HK-2 (cell line): Measurements from ENCODE around the gene LARP6.
"Not testable (repeated sequence)": the region's sequence is repeated elsewhere in the genome, so short reads cannot be mapped to it uniquely, and the experiment has no call there.

Experiments used
- DNase-seq: peaks from one replicate; pipeline ENCODE4 v3.0.0-alpha.2; 2018; ENCODE audit not compliant: unreplicated experiment

LARP6 gene

DNA sequence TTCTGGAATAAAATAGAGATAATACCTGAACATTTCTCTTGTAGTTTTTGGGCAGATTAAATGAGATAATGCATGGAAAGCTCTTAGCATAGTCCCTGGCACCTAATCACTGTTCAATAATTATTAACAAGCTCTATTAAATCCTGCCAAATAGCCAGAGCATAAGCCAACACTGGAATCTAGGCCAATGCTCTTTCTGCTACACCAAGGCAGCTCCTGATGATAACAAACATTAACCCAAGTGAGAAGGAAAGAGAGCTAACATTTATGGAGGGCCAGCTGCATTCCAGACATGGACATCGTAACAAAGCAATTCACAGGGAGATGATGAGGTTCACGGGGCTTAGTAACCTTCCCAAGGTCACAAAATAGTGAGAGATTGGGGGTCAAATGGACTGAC, 23.3 kb downstream of the LARP6 start:
- no peak for DNase-seq

DNA sequence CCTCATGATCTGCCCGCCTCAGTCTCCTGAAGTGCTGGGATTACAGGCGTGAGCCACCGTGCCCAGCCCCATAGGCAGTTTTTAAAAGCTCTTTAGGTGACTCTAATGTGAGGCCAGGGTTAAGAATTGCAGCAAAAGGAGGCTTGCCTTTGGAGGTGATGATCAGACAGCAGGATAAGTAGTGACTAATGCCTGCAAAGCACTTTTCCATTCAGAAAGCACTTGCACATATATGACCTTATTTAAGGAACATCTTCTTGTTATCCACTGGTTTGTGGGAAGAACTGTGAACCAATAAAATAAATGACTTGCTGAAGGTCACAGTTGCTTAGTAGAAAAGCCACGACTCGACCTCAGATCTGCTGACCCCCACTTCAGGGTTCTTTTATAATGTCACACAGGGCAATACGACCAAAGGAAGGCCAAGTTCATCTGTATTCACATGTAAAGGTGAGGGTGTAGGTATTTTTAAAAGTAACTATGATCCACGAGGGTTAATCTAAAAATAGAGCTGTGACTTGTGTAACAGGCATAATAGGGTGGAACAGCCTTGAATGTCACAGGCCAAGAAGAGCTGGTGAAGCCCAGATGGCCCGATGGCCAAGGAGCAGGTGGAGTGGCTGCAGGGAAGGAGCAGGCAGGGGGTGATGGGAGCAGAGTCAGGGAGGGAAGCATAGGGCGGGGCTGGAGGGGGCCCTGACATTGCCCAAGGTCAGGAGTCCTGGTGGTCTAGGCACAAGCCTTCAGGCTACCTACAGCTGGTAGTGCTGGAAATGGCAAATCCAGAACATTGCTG, 24.4 kb downstream of the LARP6 start:
- no peak for DNase-seq

GRCh38 chr15:70827721-70828120, 26.2 kb downstream of the LARP6 start:
- no peak for DNase-seq

DNA sequence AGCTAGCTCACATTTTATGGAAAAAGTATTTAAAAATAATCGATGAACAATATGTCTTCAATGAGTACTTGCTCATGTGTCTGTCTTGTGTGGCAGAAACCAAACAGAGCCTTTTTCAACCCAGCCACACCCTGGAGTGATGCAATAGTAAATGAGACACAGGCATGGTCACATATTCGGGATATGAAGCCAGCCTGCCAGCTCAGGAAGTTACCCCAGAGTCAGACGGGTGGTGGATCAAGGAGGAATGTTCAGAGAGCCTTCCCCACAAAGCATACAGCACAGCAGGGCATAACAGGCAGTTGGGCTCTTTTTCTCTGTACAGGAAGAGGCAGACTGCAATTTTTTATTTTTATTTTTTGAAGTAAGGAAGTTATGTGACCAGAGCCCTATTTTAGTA, 27.3 kb downstream of the LARP6 start:
- no peak for DNase-seq

DNA sequence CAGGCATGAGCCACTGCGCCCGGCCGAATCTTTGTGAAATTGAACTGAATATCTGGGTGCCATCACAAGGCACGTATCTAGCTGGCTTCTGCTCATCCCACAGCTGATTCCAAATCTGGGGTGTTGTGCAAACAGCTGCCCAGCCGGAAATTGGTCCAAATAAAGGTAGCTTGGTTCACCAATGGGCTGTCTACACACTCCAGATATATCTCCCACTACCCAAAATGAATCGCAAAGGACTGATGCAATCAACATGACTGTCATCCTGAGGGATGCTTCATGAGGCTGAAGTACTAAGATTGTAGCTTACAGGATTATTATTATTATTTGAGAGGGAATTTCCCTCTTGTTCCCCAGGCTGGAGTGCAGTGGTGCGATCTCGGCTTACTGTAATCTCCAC, 28.1 kb downstream of the LARP6 start:
- DNase-seq: no peak

GRCh38 chr15:70823196-70823595, 30.8 kb downstream of the LARP6 start:
- no peak for DNase-seq

- DNase-seq: no peak
Observed at GRCh38 chr15:70820214-70820613, 33.7 kb downstream of the LARP6 start.

GRCh38 chr15:70818580-70818979, 35.4 kb downstream of the LARP6 start:
- DNase-seq: no peak

- no peak for DNase-seq
Observed at GRCh38 chr15:70817266-70817665, 36.7 kb downstream of the LARP6 start.

- no peak for DNase-seq
Observed at GRCh38 chr15:70815604-70816003, 38.4 kb downstream of the LARP6 start.

DNA sequence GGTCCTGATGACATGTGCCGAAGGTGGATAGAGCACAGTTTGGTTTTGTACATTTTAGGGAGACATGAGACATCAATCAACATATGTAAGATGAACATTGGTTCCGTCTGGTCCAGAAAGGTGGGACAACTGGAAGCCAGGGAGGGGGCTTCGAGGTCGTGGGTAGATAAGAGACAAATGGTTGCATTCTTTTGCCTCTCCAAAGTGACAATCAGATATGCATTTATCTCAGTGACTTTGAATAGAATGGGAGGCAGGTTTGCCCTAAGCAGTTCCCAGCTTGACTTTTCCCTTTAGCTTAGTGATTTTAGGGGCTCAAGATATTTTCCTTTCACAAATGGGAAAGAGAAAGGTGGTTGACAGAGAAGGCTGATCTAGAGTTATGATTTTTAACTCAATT, 38.9 kb downstream of the LARP6 start:
- not testable (repeated sequence) for DNase-seq

GRCh38 chr15:70812827-70813364, 41.1 kb downstream of the LARP6 start:
- DNase-seq: no peak

- DNase-seq: no peak
Observed at GRCh38 chr15:70810916-70811578, 42.9 kb downstream of the LARP6 start.

- no peak for DNase-seq
Observed at GRCh38 chr15:70806992-70807712, 46.8 kb downstream of the LARP6 start.

DNA sequence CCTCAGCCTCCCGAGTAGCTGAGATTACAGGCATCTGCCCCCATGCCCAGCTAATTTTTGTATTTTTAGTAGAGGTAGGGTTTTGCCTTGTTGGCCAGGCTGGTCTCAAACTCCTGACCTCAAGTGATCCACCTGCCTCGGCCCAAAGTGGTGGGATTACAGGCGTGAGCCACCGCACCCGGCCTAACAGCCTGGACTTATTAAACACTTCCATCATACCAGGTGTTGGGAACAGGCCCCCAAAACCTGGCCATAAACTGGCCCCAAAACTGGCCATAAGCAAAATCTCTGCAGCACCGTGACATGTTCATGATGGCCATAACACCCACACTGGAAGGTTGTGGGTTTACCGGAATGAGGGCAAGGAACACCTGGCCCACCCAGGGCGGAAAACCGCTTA, 49.6 kb downstream of the LARP6 start:
- not testable (repeated sequence) for DNase-seq

- DNase-seq: no peak
Observed at GRCh38 chr15:70802629-70803028, 51.3 kb downstream of the LARP6 start.

- DNase-seq: no peak
Observed at GRCh38 chr15:70801109-70801508, 52.8 kb downstream of the LARP6 start.

GRCh38 chr15:70799667-70800450, 54.1 kb downstream of the LARP6 start:
- no peak for DNase-seq

- no peak for DNase-seq
Observed at GRCh38 chr15:70797464-70797863, 56.5 kb downstream of the LARP6 start.

GRCh38 chr15:70796516-70797310, 57.2 kb downstream of the LARP6 start:
- no peak for DNase-seq

DNA sequence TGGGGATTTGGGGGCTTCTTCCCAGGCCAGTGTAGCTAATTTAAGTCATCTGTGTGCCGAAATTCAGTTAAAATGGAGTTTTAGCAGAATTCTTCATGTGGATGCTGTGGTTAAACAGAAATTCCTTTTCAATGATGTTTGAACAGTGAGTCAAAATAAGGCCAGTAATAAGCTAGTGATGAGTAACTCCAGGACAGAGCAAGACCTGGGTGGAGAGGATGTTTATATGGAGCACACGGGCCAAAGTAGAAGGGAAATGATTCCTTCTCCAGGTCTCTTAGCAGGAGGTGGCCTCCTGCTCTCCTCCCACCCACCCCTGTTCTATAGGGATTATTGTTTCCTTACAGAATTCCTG, 58.7 kb downstream of the LARP6 start:
- DNase-seq: no peak
